Inflammatory macrophage treated with lipopolysaccharide for 4 hours (primary cell): ENCODE data around the gene EP400.
"Not testable (repeated sequence)": the region's sequence is repeated elsewhere in the genome, so short reads cannot be mapped to it uniquely, and the experiment has no call there.

Source experiments
- DNase-seq: peaks from one replicate; pipeline ENCODE4 v3.0.0-alpha.2; 2020

The EP400 gene

DNA sequence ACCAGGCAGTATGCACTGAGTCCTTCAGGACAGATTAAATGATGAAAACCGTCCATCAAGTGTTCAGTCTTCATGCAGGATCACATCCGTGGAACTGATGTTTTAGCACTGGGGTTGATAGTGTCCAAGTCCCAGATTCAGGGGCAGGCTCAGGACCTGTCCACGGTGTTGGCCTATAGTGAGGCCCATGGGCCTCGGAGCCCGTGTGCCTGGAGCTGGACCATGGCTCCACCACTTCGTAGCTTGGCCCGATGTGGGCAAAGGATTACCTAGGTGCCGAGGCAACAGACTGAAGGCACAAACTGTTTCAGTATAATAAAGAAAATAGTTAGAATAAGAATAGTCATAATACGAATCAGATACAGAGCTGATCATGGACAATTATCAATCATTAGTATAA is 152.6 kb downstream of the EP400 start:
- no peak for DNase-seq

GRCh38 chr12:132103072-132103471 is 153.3 kb downstream of the EP400 start:
- DNase-seq, result not testable (repeated sequence)

- DNase-seq, result no peak
Observed at GRCh38 chr12:132103542-132104308, 154.0 kb downstream of the EP400 start.

GRCh38 chr12:132105467-132105866 is 155.7 kb downstream of the EP400 start:
- DNase-seq, result no peak

- no peak for DNase-seq
Observed at GRCh38 chr12:132106921-132107320, 157.2 kb downstream of the EP400 start.

DNA sequence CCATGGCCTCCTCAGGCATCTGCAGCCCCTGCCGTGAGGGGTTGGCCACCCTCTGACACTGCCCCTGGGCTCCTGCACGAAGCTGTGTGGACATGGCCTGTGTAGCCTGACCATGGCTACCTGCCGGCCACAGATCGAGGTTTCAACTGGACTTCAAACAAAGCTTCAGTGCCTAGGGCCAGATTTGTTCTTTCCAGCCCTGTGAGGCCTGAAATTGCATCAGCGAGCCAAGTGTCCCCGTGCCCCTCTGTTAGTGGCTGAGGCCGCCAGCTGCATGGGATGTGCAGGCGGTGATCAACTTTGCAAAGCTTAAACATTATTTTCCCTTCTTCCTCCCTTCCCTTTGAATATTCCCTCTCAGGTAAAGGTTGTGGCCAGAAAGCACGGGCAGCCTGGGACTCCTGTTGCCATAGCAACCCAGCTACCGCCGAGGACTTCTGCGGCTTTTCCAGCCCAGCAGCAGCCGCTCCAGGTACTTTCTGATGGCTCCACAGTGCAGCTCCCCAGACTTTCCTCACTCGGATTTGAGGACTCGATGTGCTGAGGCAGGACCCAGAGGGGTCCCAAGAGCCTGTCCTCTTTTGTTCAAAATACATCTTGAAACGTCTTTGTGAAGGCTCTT is 158.6 kb downstream of the EP400 start:
- no peak for DNase-seq

GRCh38 chr12:132109741-132110140 is 160.0 kb downstream of the EP400 start:
- peak; percentile 10 for DNase-seq

GRCh38 chr12:132110677-132111076 is 160.9 kb downstream of the EP400 start:
- no peak for DNase-seq

DNA sequence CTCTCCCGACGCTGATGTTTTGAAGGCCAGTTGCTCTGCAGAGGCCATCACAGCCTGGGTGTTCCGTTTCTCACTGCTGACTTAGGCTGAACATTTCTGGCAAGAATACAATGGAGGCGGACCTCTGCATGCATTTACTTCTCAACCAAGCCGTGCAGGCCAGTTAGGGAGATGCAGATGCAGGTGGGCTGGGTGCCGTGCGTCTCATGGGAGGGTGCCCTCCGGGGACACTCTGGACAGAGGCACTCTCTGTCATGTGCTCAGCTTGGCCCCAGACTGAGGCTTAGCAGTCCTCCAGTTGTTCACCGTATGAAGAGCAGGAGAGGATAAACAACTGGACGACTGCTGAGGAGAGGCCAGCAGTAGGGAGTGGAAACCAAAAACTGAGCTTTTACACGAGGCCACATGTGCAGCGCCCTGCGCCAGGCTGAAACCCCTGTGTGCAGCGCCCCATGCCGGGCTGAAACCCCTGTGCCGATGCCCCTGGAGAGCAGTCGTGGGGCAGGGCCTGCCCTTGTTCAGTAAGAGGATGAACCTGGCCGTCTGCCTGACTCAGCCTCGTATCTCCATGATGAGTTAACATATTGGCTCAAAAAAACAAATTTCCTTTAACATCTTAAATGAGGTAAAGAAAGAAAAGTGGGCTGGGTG is 162.0 kb downstream of the EP400 start:
- DNase-seq, result no peak

DNA sequence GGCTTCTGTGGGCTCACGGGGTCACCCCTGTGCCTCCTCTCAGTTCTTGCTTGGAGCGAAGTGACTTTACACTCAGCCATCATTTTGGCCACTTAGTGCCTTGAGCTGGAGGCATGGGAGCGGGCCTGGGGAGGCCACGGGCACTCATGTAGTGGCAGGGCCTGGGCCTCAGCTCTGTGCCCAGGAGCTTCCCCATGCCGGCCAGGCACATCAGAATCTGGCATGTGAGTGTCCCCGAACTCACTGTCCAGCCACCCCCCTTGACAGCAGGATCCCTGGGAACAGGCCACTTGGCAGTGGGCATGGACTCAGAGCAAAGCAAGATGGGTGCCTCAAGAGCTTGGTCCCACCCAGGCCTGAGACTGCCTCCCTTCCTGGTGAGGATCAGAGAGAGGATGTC is 164.9 kb downstream of the EP400 start:
- no peak for DNase-seq

DNA sequence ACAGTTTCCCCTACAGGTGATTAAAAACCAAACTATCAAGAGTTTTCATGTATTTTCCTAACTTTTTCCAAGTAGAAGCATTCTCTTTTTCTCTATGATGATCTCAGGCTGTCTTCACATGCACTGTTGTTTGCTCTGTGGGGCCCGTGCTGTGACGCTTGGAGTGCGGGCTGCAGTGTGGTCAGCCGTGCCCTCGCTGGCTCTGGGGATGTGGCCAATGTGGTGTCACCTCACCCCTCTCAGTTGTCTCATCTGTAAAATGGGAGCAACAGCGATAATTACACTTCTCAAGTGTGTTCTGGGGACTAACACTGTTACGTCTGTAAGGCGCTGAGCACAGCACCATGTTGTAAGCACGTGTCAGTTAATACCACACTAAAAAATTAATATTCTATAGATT is 165.8 kb downstream of the EP400 start:
- no peak for DNase-seq

GRCh38 chr12:132116709-132117557 is 167.2 kb downstream of the EP400 start:
- no peak for DNase-seq

GRCh38 chr12:132117558-132117875 is 167.8 kb downstream of the EP400 start:
- DNase-seq, result no peak

DNA sequence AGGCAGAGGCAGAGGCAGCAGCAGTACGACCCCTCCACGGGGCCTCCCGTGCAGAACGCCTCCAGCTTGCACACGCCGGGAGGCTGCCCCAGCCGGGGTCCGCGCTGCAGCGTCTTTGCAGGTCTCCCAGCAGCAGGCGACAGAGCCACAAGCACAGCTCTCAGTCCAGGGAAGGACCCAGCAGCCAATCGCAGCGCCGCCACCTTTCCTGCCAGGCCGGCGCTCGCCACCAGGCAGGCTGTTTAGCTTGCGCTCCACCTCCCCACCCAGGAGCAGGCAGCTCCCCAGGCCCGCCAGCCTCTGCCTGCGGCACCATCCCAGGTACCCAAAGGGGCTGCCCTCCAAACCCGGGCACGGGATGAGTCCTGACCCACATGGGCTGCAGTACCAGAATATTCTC is 169.1 kb downstream of the EP400 start:
- DNase-seq, result no peak

GRCh38 chr12:132121283-132121682 is 171.5 kb downstream of the EP400 start:
- DNase-seq, result no peak

DNA sequence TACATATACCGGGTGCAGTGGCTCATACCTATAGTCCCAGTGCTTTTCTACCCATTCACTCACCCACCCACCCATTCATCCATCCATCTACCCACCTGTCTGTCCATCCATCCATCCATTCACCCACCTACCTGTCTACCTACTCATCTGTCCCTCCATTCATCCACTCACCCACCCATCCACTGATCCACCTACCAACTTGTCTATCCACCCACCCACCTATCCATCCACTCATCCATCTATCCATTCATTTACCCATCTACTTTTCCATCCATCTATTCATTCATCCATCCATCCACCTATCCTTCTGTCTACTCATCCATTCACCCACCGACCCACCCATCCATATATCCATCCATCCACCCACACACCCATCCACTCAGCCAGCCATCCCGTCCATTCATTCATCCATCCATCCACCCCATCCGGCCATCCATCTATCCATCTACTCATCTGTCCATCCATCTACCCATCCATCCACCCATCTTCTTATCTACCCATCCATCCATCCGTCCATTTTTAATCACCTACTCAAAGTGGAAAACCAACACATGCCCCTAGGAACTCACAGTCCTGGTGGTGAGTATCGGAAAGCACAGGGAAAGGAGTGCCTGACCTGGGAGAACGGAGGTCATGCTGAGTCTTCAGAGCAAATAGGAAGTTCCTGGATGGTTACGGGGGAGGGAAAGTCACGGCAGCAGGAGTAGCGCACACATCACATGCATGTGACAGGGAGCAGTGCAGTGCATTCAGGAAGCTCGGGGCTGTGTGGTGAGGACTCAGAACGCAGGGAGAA is 174.4 kb downstream of the EP400 start:
- no peak for DNase-seq

GRCh38 chr12:132124766-132125425 is 175.2 kb downstream of the EP400 start:
- peak; percentile 62 for DNase-seq

- no peak for DNase-seq
Observed at GRCh38 chr12:132125736-132126135, 176.0 kb downstream of the EP400 start.

- DNase-seq, result no peak
Observed at GRCh38 chr12:132127041-132127440, 177.3 kb downstream of the EP400 start.

DNA sequence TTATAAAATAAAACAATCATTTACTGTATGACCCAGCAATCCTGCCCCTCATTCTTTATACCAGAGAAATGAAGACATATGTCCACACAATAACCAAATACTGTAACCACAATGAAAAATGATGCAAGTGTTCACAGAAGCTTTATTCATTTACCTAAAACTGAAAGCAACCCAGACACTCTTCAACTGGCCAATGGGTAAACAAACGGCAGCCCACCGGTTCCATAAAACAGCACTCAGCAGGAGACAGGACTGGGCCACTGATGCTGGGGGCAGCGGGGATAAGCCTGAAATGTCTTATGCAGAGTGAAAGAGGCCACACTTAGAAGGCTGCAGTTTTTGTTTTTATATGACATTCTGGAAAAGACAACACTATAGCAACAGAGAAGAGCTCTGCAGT is 179.3 kb downstream of the EP400 start:
- DNase-seq, result no peak

GRCh38 chr12:132130690-132131089 is 180.9 kb downstream of the EP400 start:
- DNase-seq, result no peak
